ENCODE results near the gene CDH23. TPM values are rescaled to one million over a fixed set of nuclear protein-coding genes. Genes with fewer than 3 reads are reported as not detected.

Gene CDH23
- total and polyA plus RNA-seq, 12 donors = 1.7 to 20.2 (median 7.8) TPM

DNA sequence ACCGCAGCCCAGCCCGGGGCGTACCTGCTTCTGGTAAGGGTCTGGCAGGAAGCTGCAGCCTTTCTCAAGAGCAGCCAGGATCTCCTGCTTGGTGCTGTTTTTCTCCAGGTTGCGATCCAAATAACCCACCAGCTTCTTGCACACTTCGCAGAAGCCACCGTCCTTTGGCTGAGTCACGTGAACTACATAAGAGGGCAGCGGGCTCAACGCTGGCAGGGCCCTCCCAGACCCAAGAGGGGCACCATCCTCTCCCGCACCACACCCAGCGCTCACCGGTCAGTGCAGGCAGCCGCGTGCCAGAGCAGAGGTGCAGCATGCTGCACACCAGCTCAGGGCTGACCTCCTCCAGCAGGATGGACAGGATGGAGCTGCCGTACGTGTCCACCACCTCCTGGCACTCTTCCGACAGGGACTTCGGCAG is 422.7 kb downstream of the CDH23 start:
- 90 to 99% (median 95%) methylated on average over 16 to 18 of the region's 18 CpGs for WGBS, 4 donors
- TF ChIP-seq POLR2A (IDR thresholded peaks at IDR 0.05) = no peak
- TF ChIP-seq, protein P1, sequence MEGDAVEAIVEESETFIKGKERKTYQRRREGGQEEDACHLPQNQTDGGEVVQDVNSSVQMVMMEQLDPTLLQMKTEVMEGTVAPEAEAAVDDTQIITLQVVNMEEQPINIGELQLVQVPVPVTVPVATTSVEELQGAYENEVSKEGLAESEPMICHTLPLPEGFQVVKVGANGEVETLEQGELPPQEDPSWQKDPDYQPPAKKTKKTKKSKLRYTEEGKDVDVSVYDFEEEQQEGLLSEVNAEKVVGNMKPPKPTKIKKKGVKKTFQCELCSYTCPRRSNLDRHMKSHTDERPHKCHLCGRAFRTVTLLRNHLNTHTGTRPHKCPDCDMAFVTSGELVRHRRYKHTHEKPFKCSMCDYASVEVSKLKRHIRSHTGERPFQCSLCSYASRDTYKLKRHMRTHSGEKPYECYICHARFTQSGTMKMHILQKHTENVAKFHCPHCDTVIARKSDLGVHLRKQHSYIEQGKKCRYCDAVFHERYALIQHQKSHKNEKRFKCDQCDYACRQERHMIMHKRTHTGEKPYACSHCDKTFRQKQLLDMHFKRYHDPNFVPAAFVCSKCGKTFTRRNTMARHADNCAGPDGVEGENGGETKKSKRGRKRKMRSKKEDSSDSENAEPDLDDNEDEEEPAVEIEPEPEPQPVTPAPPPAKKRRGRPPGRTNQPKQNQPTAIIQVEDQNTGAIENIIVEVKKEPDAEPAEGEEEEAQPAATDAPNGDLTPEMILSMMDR (IDR thresholded peaks at IDR 0.05) = no peak
- Histone ChIP-seq H3K36me3 (replicated peaks in 1 of 2) (peaks cover 0 to 93% of the 10 kb centered on the region in 2 donors), H3K4me1 (replicated peaks in 1 of 2) (peaks cover 24 to 43% of the 10 kb centered on the region in 2 donors), H3K9me3 (replicated peaks in 1 of 3) (no peaks in the 10 kb centered on the region), H3K4me3 (no peak overlapping the region), H3K27me3 (no peaks in the 10 kb centered on the region), H3K27ac (peak overlapping the region in 2 of 5 donors; percentile 18 to 66)
- intact Hi-C loops (cut with DNase I) = loop anchor here (10.0 kb wide), 3 partner anchors 65 to 435 kb away; partner anchors contain the start of gene CDH23 (in 1 of the 2)
- peak in 1 of 7 donors; percentile 20 for DNase-seq

DNA sequence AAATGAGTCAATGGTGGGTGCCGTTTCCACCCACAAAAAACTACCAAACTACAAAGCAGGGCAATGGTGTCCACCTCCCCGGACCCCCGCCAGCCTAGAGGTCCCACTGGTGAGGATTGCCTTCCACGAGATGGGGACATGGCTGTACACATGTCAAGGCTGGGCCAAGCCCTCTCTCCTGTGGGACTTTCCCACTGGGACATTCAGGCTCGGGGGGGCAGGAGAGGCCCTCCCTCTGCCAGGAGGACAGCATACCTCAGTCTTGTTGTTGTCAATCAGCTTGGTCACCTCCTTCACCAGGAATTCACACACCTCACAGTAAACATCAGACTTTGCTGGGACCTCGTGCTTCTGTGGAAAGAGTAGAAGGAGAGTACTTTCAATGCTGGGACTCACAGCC is 423.3 kb downstream of the CDH23 start:
- 72 to 92% (median 87%) methylated on average over 3 to 6 of the region's 6 CpGs for WGBS, 4 donors
- TF ChIP-seq, protein P1 (IDR thresholded peaks at IDR 0.05) = no peak
- TF ChIP-seq POLR2A (IDR thresholded peaks at IDR 0.05) = no peak
- Histone ChIP-seq H3K9me3 (replicated peaks in 1 of 3) (no peaks in the 10 kb centered on the region), H3K4me3 (no peak overlapping the region), H3K27me3 (no peaks in the 10 kb centered on the region), H3K36me3 (replicated peaks in 1 of 2) (peaks cover 0 to 97% of the 10 kb centered on the region in 2 donors), H3K27ac (peak overlapping the region in 2 of 5 donors; percentile 37 to 66), H3K4me1 (replicated peaks in 1 of 2) (peaks cover 24 to 43% of the 10 kb centered on the region in 2 donors)
- intact Hi-C loops (cut with DNase I) = loop anchor here (10.0 kb wide), 3 partner anchors 65 to 435 kb away; partner anchors contain the start of gene CDH23 (in 1 of the 2)
- DNase-seq = peak in 1 of 7 donors; percentile 15

DNA sequence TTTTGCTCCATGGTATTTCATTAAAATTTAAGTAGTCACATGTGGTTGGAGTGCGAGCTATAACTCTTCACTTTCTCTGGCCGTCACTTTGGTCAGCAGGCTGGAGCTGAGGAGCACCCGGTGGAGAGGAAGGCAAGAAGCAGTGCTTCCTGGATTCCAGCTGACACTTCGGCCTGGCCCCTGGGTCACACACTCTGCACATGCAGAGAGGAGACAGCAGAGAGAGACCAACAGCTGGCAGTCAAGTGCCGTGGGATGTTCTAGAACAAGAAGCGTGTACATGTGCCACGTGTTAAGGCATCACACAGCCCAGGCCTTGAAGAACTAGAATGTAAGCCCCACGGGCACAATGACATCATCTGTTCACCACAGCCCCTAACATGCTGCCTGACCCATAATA is 424.2 kb downstream of the CDH23 start:
- Histone ChIP-seq H3K36me3 (replicated peaks in 1 of 2) (peaks cover 0 to 97% of the 10 kb centered on the region in 2 donors), H3K27me3 (no peaks in the 10 kb centered on the region), H3K9me3 (replicated peaks in 1 of 3) (no peaks in the 10 kb centered on the region), H3K4me1 (replicated peaks in 1 of 2) (peaks cover 24 to 43% of the 10 kb centered on the region in 2 donors), H3K4me3 (no peak overlapping the region), H3K27ac (peak overlapping the region in 2 of 5 donors; percentile 4 to 37)
- 72 to 84% (median 82%) methylated on average over 8 of the region's 8 CpGs for WGBS, 4 donors
- DNase-seq = no peak
- TF ChIP-seq, protein P1 (IDR thresholded peaks at IDR 0.05) = no peak
- TF ChIP-seq POLR2A (IDR thresholded peaks at IDR 0.05) = no peak
- intact Hi-C loops (cut with DNase I) = no loop called here

DNA sequence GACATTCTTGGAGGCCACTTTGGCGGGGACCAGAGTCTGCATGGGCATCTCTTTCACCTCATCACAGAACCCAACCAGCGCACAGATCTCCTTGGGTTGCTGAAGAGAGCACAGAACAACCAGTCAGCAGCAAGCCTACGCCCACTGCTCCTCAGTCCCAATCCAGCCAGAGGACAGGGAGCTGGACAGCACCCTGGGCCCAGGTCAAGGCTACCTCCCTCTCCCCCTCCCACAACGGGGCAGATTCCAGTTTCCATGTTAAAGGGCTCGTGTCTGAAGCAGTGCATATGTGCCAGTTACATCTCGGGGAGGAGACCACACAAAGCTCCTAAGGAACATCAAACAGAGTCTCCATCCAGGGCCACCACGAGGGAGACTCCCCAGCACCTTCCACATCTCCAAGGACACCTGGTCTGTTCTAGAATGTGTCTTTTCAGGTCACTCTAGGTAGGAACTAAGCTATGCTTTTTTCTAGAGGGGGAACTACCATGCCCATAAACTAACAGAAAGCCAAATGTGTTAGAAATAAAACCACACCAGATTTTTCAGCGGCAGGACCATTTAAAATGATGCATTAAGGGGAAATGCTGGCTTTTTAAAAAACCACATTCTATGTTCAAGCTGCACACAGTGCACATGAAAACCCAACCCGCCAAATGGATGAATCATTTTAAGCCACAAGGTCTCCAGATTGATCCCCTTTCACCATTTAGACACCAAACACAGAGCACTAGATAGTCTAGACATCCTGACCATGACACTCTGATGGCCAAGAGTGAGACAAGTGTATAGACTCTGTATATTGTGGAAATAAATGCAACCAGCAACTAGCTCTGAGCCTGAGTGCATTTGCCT is 425.4 kb downstream of the CDH23 start:
- WGBS, 4 donors = 54 to 75% (median 64%) methylated on average over 7 to 9 of the region's 9 CpGs
- no peak for DNase-seq
- peak overlapping the region in 1 of 5 donors; percentile 10 for H3K27ac ChIP-seq
- no peaks in the 10 kb centered on the region for H3K27me3 ChIP-seq
- intact Hi-C loops (cut with DNase I) = no loop called here
- TF ChIP-seq POLR2A (IDR thresholded peaks at IDR 0.05) = no peak
- TF ChIP-seq, protein P1 (IDR thresholded peaks at IDR 0.05) = no peak
- no peak overlapping the region for H3K4me3 ChIP-seq
- H3K9me3 ChIP-seq (replicated peaks in 1 of 3) = no peaks in the 10 kb centered on the region
- peaks cover 24 to 32% of the 10 kb centered on the region in 2 donors for H3K4me1 ChIP-seq (replicated peaks in 1 of 2)
- peaks cover 0 to 97% of the 10 kb centered on the region in 2 donors for H3K36me3 ChIP-seq (replicated peaks in 1 of 2)

Measured in adrenal gland (tissue), 12 donors.